Thyroid gland (tissue), 4 donors: ENCODE results near the gene CAPN1.

Experiments
- POLR2A ChIP-seq, 2 donors: fragments of 450-650 bp; IDR thresholded peaks; one replicate each; pipeline ENCODE4 v1.6.1; 2017; ENCODE audit warnings: antibody characterized with exemption in 2 of 2, mild to moderate bottlenecking in 2 of 2, moderate library complexity in 1 of 2
- TF ChIP-seq, protein P1 (sequence below), 6 experiments: fragments of 200-600 bp in 3 of 6; fragments of 450-650 bp in 3 of 6; sonication (generic) in 3 of 6; IDR thresholded peaks; one replicate each; pipeline ENCODE4 v1.5.1; 2016 to 2019; ENCODE audit warnings: antibody characterized with exemption in 6 of 6, mild to moderate bottlenecking in 2 of 6, inconsistent platforms in 1 of 6, moderate library complexity in 1 of 6

DNA sequence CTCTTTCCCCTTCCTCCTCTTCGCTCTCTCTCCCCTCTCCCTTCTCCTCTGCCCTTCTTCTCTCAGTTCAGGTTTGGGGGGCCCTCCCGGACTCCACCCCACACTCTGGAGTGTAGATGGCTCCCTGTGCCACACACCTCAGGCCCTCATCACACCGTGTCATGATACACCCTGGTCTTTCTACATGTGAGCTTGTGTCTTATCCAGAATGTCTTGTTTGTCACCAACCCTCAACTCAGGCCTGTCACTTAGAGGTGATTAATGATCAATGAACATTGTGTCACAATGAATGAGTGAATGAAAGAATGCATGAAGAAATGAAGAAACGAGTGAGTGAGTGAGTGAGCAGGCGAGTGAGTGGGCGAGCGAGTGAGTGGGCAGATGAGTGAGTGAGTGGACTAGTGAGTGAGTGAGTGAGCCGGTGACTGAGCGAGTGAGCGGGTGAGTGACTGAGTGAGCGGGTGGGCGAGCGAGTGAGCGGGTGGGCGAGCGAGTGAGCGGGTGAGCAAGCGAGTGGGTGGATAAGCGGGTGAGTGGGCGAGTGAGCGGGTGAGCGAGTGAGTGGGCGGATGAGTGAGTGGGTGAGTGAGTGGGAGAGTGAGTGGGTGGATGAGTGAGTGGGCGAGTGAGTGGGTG lies 33.8 kb downstream of the CAPN1 start:
- TF ChIP-seq, protein P1, sequence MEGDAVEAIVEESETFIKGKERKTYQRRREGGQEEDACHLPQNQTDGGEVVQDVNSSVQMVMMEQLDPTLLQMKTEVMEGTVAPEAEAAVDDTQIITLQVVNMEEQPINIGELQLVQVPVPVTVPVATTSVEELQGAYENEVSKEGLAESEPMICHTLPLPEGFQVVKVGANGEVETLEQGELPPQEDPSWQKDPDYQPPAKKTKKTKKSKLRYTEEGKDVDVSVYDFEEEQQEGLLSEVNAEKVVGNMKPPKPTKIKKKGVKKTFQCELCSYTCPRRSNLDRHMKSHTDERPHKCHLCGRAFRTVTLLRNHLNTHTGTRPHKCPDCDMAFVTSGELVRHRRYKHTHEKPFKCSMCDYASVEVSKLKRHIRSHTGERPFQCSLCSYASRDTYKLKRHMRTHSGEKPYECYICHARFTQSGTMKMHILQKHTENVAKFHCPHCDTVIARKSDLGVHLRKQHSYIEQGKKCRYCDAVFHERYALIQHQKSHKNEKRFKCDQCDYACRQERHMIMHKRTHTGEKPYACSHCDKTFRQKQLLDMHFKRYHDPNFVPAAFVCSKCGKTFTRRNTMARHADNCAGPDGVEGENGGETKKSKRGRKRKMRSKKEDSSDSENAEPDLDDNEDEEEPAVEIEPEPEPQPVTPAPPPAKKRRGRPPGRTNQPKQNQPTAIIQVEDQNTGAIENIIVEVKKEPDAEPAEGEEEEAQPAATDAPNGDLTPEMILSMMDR (IDR thresholded peaks at IDR 0.05): no peak
- TF ChIP-seq POLR2A (IDR thresholded peaks at IDR 0.05): no peak
